HCT116 (cell line): ENCODE results near the gene MERTK.
A peak's percentile ranks its signal among the peaks of the same experiment; 100 is the strongest.

ENCODE experiments used
- CBX3 ChIP-seq: IDR thresholded peaks from 2 replicates; pipeline ENCODE4 v1.6.1; 2012; ENCODE audit warnings: low read depth
- CTCF ChIP-seq, 3 experiments: fragments of 200-600 bp in 1 of 3; sonication (generic) in 1 of 3; IDR thresholded peaks in 2 of 3; conservative IDR thresholded peaks in 1 of 3; 2 replicates each; pipeline ENCODE4 v1.5.1; 2012 to 2017; ENCODE audit warnings: low read depth in 2 of 3, low read length in 2 of 3, antibody characterized with exemption in 1 of 3, borderline replicate concordance in 1 of 3, control low read depth in 1 of 3, mild to moderate bottlenecking in 1 of 3, mixed read lengths in 1 of 3, mixed run types in 1 of 3, moderate library complexity in 1 of 3; ENCODE audit not compliant: insufficient read depth in 1 of 3
- EZH2 ChIP-seq: fragments of 200-600 bp; sonication (generic); IDR thresholded peaks from 2 replicates; pipeline ENCODE4 v1.6.1; 2017; ENCODE audit warnings: antibody characterized with exemption, mixed run types
- EZH2phosphoT487 ChIP-seq: fragments of 200-600 bp; IDR thresholded peaks from 2 replicates; pipeline ENCODE4 v1.6.1; 2018; ENCODE audit warnings: antibody characterized with exemption, borderline replicate concordance
- POLR2A ChIP-seq: IDR thresholded peaks from 2 replicates; pipeline ENCODE4 v1.7.0; 2011; ENCODE audit warnings: borderline replicate concordance; ENCODE audit not compliant: insufficient read depth, insufficient read length; ENCODE audit errors: extremely low read depth
- POLR2AphosphoS5 ChIP-seq: IDR thresholded peaks from 2 replicates; pipeline ENCODE4 v1.6.1; 2011; ENCODE audit warnings: mild to moderate bottlenecking, low read depth, low read length, moderate library complexity
- SIN3A ChIP-seq: IDR thresholded peaks from 2 replicates; pipeline ENCODE4 v1.6.1; 2012; ENCODE audit warnings: low read depth
- ZFX ChIP-seq: fragments of 450-650 bp; IDR thresholded peaks from 2 replicates; pipeline ENCODE4 v1.6.1; 2017
- TF ChIP-seq, protein P1 (sequence below): IDR thresholded peaks from 2 replicates; pipeline ENCODE4 v1.6.1; 2012; ENCODE audit warnings: low read depth
- TF ChIP-seq, protein P2 (sequence below): IDR thresholded peaks from 2 replicates; pipeline ENCODE4 v1.6.1; 2012

DNA sequence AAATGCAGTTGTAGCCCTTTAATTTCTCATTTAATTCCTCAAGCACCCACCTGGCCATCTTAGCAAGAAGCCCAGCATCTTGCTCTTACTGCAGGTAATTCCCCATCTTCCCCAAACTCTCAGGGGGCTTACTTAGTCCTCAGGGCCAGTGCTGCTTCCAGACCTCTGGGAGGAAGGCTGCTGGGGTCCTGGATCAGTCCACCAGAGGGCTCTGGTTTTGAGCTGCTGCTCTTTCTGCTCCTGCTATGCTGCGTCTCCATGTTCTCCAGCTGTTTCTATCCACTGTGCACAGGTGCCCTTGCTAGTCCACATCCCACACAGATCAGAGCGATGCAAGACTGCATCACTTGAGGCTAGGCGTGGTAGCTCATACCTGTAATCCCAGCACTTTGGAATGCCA is 122.2 kb downstream of the MERTK start:
- TF ChIP-seq CTCF (IDR thresholded peaks at IDR 0.05 in 2 of 3, conservative IDR thresholded peaks at IDR 0.05 in 1 of 3; ENCODE audit: borderline replicate concordance in 1 of 3, insufficient read depth in 1 of 3, low read depth in 2 of 3, low read length in 2 of 3), result peak; percentile 6 to 34 (median 33); a peak in 4 of 6 replicates
- TF ChIP-seq EZH2phosphoT487, result no peak
- TF ChIP-seq EZH2, result no peak
- TF ChIP-seq POLR2AphosphoS5, result no peak
- no peak for TF ChIP-seq CBX3
- no peak for TF ChIP-seq POLR2A
- no peak for TF ChIP-seq ZFX
- TF ChIP-seq, protein P1, sequence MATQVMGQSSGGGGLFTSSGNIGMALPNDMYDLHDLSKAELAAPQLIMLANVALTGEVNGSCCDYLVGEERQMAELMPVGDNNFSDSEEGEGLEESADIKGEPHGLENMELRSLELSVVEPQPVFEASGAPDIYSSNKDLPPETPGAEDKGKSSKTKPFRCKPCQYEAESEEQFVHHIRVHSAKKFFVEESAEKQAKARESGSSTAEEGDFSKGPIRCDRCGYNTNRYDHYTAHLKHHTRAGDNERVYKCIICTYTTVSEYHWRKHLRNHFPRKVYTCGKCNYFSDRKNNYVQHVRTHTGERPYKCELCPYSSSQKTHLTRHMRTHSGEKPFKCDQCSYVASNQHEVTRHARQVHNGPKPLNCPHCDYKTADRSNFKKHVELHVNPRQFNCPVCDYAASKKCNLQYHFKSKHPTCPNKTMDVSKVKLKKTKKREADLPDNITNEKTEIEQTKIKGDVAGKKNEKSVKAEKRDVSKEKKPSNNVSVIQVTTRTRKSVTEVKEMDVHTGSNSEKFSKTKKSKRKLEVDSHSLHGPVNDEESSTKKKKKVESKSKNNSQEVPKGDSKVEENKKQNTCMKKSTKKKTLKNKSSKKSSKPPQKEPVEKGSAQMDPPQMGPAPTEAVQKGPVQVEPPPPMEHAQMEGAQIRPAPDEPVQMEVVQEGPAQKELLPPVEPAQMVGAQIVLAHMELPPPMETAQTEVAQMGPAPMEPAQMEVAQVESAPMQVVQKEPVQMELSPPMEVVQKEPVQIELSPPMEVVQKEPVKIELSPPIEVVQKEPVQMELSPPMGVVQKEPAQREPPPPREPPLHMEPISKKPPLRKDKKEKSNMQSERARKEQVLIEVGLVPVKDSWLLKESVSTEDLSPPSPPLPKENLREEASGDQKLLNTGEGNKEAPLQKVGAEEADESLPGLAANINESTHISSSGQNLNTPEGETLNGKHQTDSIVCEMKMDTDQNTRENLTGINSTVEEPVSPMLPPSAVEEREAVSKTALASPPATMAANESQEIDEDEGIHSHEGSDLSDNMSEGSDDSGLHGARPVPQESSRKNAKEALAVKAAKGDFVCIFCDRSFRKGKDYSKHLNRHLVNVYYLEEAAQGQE, result no peak
- TF ChIP-seq SIN3A, result no peak
- TF ChIP-seq, protein P2, sequence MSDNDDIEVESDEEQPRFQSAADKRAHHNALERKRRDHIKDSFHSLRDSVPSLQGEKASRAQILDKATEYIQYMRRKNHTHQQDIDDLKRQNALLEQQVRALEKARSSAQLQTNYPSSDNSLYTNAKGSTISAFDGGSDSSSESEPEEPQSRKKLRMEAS, result no peak
